Vagina (tissue), 2 donors: ENCODE measurements around the gene AANAT.

Experiments
- POLR2A ChIP-seq, 2 donors: fragments of 450-650 bp; IDR thresholded peaks; one replicate each; pipeline ENCODE4 v1.6.1; 2017; ENCODE audit warnings: antibody characterized with exemption in 2 of 2, mild to moderate bottlenecking in 2 of 2, moderate library complexity in 2 of 2
- TF ChIP-seq, protein P1 (sequence below), 3 experiments: fragments of 450-650 bp in 2 of 3; fragments of 200-600 bp in 1 of 3; sonication (generic) in 1 of 3; IDR thresholded peaks; one replicate each; pipeline ENCODE4 v1.5.1; 2017 to 2019; ENCODE audit warnings: antibody characterized with exemption in 3 of 3, mild to moderate bottlenecking in 2 of 3, moderate library complexity in 2 of 3

DNA sequence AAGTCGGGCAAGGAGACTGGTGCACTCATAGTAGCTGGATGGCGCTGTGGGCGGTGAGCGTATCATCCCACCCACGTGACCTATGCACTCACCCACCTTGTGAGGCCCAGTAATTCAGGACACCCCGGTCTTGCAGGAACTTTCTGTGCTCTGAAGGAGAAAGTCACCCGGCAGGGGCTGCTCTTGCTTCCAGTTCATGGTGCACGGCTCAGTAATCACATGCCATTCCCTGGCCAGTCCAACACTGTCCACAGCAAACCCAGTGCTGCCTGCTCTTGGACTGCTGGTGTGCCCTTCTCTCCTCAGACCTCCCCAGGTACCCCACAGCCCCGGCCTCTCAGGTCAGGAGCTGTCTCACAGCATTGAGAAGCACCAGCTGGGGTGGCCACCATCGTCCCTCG, 50.2 kb downstream of the AANAT start:
- TF ChIP-seq, protein P1, sequence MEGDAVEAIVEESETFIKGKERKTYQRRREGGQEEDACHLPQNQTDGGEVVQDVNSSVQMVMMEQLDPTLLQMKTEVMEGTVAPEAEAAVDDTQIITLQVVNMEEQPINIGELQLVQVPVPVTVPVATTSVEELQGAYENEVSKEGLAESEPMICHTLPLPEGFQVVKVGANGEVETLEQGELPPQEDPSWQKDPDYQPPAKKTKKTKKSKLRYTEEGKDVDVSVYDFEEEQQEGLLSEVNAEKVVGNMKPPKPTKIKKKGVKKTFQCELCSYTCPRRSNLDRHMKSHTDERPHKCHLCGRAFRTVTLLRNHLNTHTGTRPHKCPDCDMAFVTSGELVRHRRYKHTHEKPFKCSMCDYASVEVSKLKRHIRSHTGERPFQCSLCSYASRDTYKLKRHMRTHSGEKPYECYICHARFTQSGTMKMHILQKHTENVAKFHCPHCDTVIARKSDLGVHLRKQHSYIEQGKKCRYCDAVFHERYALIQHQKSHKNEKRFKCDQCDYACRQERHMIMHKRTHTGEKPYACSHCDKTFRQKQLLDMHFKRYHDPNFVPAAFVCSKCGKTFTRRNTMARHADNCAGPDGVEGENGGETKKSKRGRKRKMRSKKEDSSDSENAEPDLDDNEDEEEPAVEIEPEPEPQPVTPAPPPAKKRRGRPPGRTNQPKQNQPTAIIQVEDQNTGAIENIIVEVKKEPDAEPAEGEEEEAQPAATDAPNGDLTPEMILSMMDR (IDR thresholded peaks at IDR 0.05), result no peak
- TF ChIP-seq POLR2A (IDR thresholded peaks at IDR 0.05), result no peak
